HG02623 (cell line): ENCODE measurements around the gene RBM28.
"Not testable (repeated sequence)": the region's sequence is repeated elsewhere in the genome, so short reads cannot be mapped to it uniquely, and the experiment has no call there.

Experiments used
- ATAC-seq: cut with Tn5 transposase; IDR thresholded peaks from one replicate; pipeline ENCODE4 v1.9.1; 2021; ENCODE audit warnings: moderate library complexity; ENCODE audit not compliant: unreplicated experiment

Gene RBM28

GRCh38 chr7:128298004-128298403, 45.7 kb downstream of the RBM28 start:
- not testable (repeated sequence) for ATAC-seq

GRCh38 chr7:128287556-128287955, 56.2 kb downstream of the RBM28 start:
- ATAC-seq: no peak

- ATAC-seq: no peak
Measured at GRCh38 chr7:128284102-128284501, 59.6 kb downstream of the RBM28 start.

GRCh38 chr7:128281605-128282380, 61.9 kb downstream of the RBM28 start:
- no peak for ATAC-seq

- ATAC-seq: not testable (repeated sequence)
Measured at GRCh38 chr7:128280451-128280850, 63.3 kb downstream of the RBM28 start.

- ATAC-seq: no peak
Measured at GRCh38 chr7:128279124-128279713, 64.5 kb downstream of the RBM28 start.

- ATAC-seq: no peak
Measured at GRCh38 chr7:128278366-128278765, 65.3 kb downstream of the RBM28 start.

GRCh38 chr7:128275681-128276080, 68.0 kb downstream of the RBM28 start:
- no peak for ATAC-seq

- ATAC-seq: no peak
Measured at GRCh38 chr7:128274884-128275603, 68.7 kb downstream of the RBM28 start.

- ATAC-seq: no peak
Measured at GRCh38 chr7:128274246-128274883, 69.3 kb downstream of the RBM28 start.

- no peak for ATAC-seq
Measured at GRCh38 chr7:128271942-128272481, 71.7 kb downstream of the RBM28 start.

GRCh38 chr7:128271471-128271941, 72.2 kb downstream of the RBM28 start:
- ATAC-seq: no peak

GRCh38 chr7:128270826-128271272, 72.9 kb downstream of the RBM28 start:
- no peak for ATAC-seq

- ATAC-seq: no peak
Measured at GRCh38 chr7:128268233-128268632, 75.5 kb downstream of the RBM28 start.

GRCh38 chr7:128267595-128267924, 76.1 kb downstream of the RBM28 start:
- no peak for ATAC-seq

- ATAC-seq: no peak
Measured at GRCh38 chr7:128266883-128267594, 76.7 kb downstream of the RBM28 start.

GRCh38 chr7:128266529-128266882, 77.2 kb downstream of the RBM28 start:
- no peak for ATAC-seq

- no peak for ATAC-seq
Measured at GRCh38 chr7:128265906-128266300, 77.8 kb downstream of the RBM28 start.

GRCh38 chr7:128265156-128265905, 78.4 kb downstream of the RBM28 start:
- ATAC-seq: no peak

- ATAC-seq: no peak
Measured at GRCh38 chr7:128264477-128264876, 79.2 kb downstream of the RBM28 start.
